Body of pancreas (tissue), 4 donors: ENCODE measurements around the gene HECTD1.

ENCODE experiments used
- CTCF ChIP-seq, 7 experiments: fragments of 450-650 bp in 4 of 7; fragments of 200-600 bp in 3 of 7; sonication (generic) in 3 of 7; IDR thresholded peaks; one replicate each; pipeline ENCODE4 v1.5.1; 2016 to 2019; ENCODE audit warnings: antibody characterized with exemption in 7 of 7
- POLR2A ChIP-seq, 3 donors: fragments of 450-650 bp; IDR thresholded peaks; one replicate each; pipeline ENCODE4 v1.6.1; 2016; ENCODE audit warnings: antibody characterized with exemption in 3 of 3, mild to moderate bottlenecking in 2 of 3

GRCh38 chr14:31216359-31216758 is 8.8 kb upstream of the HECTD1 start:
- no peak for TF ChIP-seq CTCF (IDR thresholded peaks at IDR 0.05)
- no peak for TF ChIP-seq POLR2A (IDR thresholded peaks at IDR 0.05)
